GM20000 (cell line): ENCODE results near the gene HPD.
"Not testable (repeated sequence)": the region's sequence is repeated elsewhere in the genome, so short reads cannot be mapped to it uniquely, and the experiment has no call there.

ENCODE experiments used
- DNase-seq: peaks from one replicate; pipeline ENCODE4 v3.0.0; 2012; ENCODE audit warnings: low spot score
- TF ChIP-seq, protein P1 (sequence below): IDR thresholded peaks from 2 replicates; pipeline ENCODE4 v1.5.1; 2012; ENCODE audit warnings: mild to moderate bottlenecking, control low read depth; ENCODE audit errors: extremely low read depth, missing control alignments

Gene HPD

DNA sequence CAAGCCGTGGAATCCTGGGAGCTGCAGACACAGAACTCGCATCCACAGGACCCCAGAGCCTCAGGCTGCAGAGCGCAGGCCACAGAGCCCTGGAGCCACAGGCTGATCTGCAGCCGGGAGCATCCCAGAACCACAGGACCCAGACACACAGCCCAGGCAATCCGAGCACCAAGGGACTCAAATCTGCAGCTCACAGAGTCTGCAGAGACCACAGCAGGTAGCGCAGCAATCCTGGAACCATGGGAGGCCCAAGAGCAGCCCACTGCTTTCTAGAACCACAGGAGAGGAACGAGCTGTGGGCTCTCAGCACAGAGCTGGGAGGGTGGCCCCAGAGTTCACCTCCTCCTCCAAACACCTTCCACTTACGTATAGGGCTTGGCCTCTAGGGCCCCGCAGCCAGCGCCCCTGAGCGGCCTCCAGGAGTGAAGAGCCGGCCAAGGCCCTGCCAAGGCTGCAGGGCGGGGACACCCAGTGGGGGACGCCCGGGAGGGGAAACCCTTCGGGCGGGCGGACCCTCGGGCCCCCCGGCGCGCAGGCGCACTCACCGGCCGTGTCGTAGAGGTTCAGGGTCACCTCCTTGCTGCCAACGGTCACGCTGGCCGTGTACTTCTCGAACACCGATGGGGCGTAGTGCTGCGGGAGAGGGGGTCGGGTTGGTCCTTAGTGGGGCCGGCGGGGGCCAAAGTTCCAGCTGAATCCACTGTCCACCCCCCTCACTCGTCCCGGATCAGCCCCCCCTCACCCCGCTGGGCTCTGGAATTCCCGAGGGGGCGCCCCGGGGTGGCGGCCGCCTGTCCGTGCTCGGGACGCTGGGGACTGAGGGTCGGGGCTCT, 65.8 kb downstream of the HPD start:
- peak; percentile 77 for DNase-seq
- TF ChIP-seq, protein P1, sequence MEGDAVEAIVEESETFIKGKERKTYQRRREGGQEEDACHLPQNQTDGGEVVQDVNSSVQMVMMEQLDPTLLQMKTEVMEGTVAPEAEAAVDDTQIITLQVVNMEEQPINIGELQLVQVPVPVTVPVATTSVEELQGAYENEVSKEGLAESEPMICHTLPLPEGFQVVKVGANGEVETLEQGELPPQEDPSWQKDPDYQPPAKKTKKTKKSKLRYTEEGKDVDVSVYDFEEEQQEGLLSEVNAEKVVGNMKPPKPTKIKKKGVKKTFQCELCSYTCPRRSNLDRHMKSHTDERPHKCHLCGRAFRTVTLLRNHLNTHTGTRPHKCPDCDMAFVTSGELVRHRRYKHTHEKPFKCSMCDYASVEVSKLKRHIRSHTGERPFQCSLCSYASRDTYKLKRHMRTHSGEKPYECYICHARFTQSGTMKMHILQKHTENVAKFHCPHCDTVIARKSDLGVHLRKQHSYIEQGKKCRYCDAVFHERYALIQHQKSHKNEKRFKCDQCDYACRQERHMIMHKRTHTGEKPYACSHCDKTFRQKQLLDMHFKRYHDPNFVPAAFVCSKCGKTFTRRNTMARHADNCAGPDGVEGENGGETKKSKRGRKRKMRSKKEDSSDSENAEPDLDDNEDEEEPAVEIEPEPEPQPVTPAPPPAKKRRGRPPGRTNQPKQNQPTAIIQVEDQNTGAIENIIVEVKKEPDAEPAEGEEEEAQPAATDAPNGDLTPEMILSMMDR, result no peak

DNA sequence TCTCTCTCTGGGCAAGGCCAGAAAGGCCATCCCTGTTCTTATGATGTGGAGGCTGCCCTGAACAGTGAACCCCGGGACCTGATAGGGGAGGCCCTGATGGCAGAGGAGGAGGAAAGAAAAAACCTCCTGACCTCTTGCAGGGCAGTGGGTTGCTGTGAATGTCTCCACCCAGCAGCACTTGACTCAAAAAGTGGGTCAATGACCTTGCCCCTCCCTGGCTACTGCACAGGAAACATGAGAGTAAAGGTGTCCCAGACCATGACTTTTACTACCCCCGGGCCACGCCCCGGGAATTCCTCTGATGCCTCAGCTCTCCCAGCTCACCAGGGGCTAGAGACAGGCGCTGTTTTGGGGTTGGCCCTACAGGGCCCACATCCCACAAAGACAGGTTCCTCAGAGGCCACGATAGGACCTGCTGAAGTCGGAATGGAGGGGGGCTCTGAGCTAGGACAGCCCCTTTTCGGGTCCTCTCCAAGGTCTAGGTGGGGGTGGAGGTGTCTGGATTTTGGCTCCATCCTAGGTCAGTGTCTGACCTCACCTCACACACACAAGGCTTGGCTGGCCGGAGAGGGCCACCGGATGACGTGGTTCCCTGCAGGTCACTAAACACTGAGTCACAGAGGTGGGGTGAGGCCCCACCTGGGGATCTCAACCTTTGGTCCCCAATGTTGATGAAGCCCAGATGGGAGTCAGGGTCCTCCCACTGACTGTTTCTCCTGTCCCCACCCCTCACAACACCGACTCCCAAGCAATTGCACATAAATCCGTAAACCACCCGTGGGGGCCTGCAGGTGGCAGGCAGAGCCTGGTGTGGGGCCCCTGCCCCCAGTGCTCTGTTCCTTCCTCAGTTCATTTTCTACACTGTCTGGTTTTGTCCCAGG, 66.7 kb downstream of the HPD start:
- TF ChIP-seq, protein P1, result peak; percentile 4
- no peak for DNase-seq

DNA sequence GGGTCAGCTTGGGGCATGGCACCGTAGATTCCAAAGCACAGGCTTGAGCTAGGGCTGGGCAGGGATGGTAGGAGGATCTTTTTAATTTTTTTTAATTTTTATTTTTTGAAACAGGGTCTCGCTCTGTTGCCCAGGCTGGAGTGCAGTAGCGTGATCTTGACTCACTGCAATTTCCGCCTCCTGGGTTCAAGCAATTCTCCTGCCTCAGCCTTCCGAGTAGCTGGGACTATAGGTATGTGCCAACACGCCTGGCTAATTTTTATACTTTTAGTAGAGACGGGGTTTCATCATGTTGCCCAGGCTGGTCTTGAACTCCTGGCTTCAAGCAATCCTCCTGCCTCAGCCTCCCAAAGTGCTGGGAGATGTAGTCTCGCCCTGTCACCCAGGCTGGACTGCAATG, 67.9 kb downstream of the HPD start:
- not testable (repeated sequence) for DNase-seq

DNA sequence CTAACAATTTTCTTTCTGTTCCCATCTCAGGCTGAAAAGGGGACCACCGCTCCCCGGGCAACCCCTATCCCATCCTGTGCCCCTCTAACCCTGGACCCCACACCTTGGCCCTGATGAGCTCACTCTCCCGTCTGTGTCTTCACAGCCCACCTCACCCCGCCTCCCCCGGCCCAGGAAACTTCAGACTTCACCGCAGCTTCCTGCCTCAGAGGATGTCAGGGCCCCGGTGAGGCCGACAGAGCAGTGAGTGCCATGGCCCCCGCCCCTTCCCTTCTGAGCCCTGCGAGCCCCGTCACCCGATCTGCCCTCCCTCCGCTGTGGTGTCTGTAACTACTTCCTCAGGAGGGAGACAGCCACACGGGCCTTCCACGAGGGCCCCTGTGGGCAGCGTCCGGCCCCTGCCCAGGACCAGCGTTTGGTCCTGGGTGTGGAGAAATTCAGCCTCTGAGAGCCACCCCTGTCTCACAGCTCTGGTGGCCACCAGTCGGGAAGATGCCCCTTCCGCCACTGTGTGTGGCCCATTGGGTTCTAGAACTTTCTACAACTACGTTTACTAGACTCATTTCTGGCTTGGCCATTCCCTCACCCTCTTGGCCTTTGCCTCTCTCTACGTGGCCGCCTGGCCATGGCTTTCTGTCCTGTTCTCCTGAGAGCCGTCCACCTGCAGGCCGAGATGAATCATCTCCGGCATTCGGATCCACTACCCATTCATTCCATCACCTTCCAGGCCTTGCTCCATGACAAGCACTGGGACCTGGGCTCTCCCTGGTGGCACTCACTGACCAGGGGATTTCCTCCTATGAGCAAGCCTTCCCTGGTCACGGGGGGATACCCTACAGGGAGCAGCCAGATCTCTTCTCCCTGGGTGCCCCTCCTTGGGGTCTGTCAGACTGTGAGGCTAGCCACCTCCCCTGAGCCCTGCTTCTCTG, 68.6 kb downstream of the HPD start:
- TF ChIP-seq, protein P1, result no peak
- peak; percentile 83 for DNase-seq
